Mucosa of stomach (tissue), 1 donor: Measurements from ENCODE around the gene DAB2IP.

Experiments
- H3K27me3 ChIP-seq: one replicate; pipeline ENCODE4 v1.7.0; 2013; ENCODE audit warnings: mild to moderate bottlenecking, low read length; ENCODE audit not compliant: control insufficient read depth, insufficient read depth
- H3K36me3 ChIP-seq: one replicate; pipeline ENCODE4 v1.7.0; 2013; ENCODE audit warnings: low read length; ENCODE audit not compliant: control insufficient read depth, insufficient read depth
- H3K4me1 ChIP-seq: one replicate; pipeline ENCODE4 v1.7.0; 2013; ENCODE audit warnings: mild to moderate bottlenecking, low read length; ENCODE audit not compliant: control insufficient read depth, insufficient read depth
- H3K4me3 ChIP-seq: one replicate; pipeline ENCODE4 v1.7.0; 2013; ENCODE audit warnings: low read length
- H3K9ac ChIP-seq: one replicate; pipeline ENCODE4 v1.7.0; 2013; ENCODE audit warnings: mild to moderate bottlenecking, low read length, moderate library complexity
- H3K9me3 ChIP-seq: one replicate; pipeline ENCODE4 v1.7.0; 2013; ENCODE audit warnings: mild to moderate bottlenecking, low read length, moderate library complexity; ENCODE audit not compliant: control insufficient read depth
- donor health status: Pancreatic carcinoma.

The DAB2IP gene

GRCh38 chr9:121685146-121685794, 33.8 kb downstream of the DAB2IP start:
- H3K36me3 ChIP-seq, result no peaks in the 10 kb centered on the region
- H3K4me3 ChIP-seq, result no peak overlapping the region
- peaks cover 16% of the 10 kb centered on the region for H3K4me1 ChIP-seq
- H3K9ac ChIP-seq, result no peak overlapping the region
- no peaks in the 10 kb centered on the region for H3K9me3 ChIP-seq
- no peaks in the 10 kb centered on the region for H3K27me3 ChIP-seq

- H3K27me3 ChIP-seq, result no peaks in the 10 kb centered on the region
- H3K9me3 ChIP-seq, result no peaks in the 10 kb centered on the region
- H3K36me3 ChIP-seq, result no peaks in the 10 kb centered on the region
- no peak overlapping the region for H3K9ac ChIP-seq
- peaks cover 16% of the 10 kb centered on the region for H3K4me1 ChIP-seq
- H3K4me3 ChIP-seq, result no peak overlapping the region
Measured at GRCh38 chr9:121685795-121686377, 34.5 kb downstream of the DAB2IP start.

GRCh38 chr9:121686930-121687541, 35.6 kb downstream of the DAB2IP start:
- peak overlapping the region; percentile 35 for H3K9ac ChIP-seq
- peaks cover 16% of the 10 kb centered on the region for H3K4me1 ChIP-seq
- no peaks in the 10 kb centered on the region for H3K36me3 ChIP-seq
- H3K9me3 ChIP-seq, result no peaks in the 10 kb centered on the region
- no peaks in the 10 kb centered on the region for H3K27me3 ChIP-seq
- H3K4me3 ChIP-seq, result no peak overlapping the region

GRCh38 chr9:121688146-121688680, 36.8 kb downstream of the DAB2IP start:
- H3K36me3 ChIP-seq, result no peaks in the 10 kb centered on the region
- H3K4me3 ChIP-seq, result no peak overlapping the region
- no peaks in the 10 kb centered on the region for H3K27me3 ChIP-seq
- no peaks in the 10 kb centered on the region for H3K9me3 ChIP-seq
- peaks cover 28% of the 10 kb centered on the region for H3K4me1 ChIP-seq
- no peak overlapping the region for H3K9ac ChIP-seq

GRCh38 chr9:121688681-121689080, 37.2 kb downstream of the DAB2IP start:
- Histone ChIP-seq H3K9ac (no peak overlapping the region), H3K4me1 (peaks cover 32% of the 10 kb centered on the region), H3K36me3 (no peaks in the 10 kb centered on the region), H3K9me3 (no peaks in the 10 kb centered on the region), H3K4me3 (no peak overlapping the region), H3K27me3 (no peaks in the 10 kb centered on the region)

GRCh38 chr9:121689461-121690157, 38.2 kb downstream of the DAB2IP start:
- Histone ChIP-seq H3K4me1 (peaks cover 25% of the 10 kb centered on the region), H3K9ac (no peak overlapping the region), H3K4me3 (no peak overlapping the region), H3K9me3 (no peaks in the 10 kb centered on the region), H3K27me3 (no peaks in the 10 kb centered on the region), H3K36me3 (no peaks in the 10 kb centered on the region)

GRCh38 chr9:121690316-121690715, 38.9 kb downstream of the DAB2IP start:
- no peaks in the 10 kb centered on the region for H3K27me3 ChIP-seq
- H3K36me3 ChIP-seq, result no peaks in the 10 kb centered on the region
- peaks cover 25% of the 10 kb centered on the region for H3K4me1 ChIP-seq
- no peak overlapping the region for H3K9ac ChIP-seq
- no peak overlapping the region for H3K4me3 ChIP-seq
- H3K9me3 ChIP-seq, result no peaks in the 10 kb centered on the region

- Histone ChIP-seq H3K4me3 (no peak overlapping the region), H3K36me3 (no peaks in the 10 kb centered on the region), H3K9ac (no peak overlapping the region), H3K4me1 (peaks cover 25% of the 10 kb centered on the region), H3K9me3 (no peaks in the 10 kb centered on the region), H3K27me3 (no peaks in the 10 kb centered on the region)
Measured at GRCh38 chr9:121690766-121691165, 39.3 kb downstream of the DAB2IP start.

- no peaks in the 10 kb centered on the region for H3K36me3 ChIP-seq
- H3K4me1 ChIP-seq, result peaks cover 21% of the 10 kb centered on the region
- H3K4me3 ChIP-seq, result no peak overlapping the region
- no peaks in the 10 kb centered on the region for H3K9me3 ChIP-seq
- H3K9ac ChIP-seq, result no peak overlapping the region
- no peaks in the 10 kb centered on the region for H3K27me3 ChIP-seq
Measured at GRCh38 chr9:121691890-121692289, 40.5 kb downstream of the DAB2IP start.

GRCh38 chr9:121692606-121693387, 41.4 kb downstream of the DAB2IP start:
- Histone ChIP-seq H3K9ac (no peak overlapping the region), H3K27me3 (no peaks in the 10 kb centered on the region), H3K9me3 (no peaks in the 10 kb centered on the region), H3K4me3 (no peak overlapping the region), H3K36me3 (no peaks in the 10 kb centered on the region), H3K4me1 (peaks cover 16% of the 10 kb centered on the region)

GRCh38 chr9:121693388-121693670, 41.9 kb downstream of the DAB2IP start:
- H3K27me3 ChIP-seq, result peaks cover 5% of the 10 kb centered on the region
- no peak overlapping the region for H3K9ac ChIP-seq
- no peaks in the 10 kb centered on the region for H3K9me3 ChIP-seq
- H3K4me1 ChIP-seq, result peaks cover 16% of the 10 kb centered on the region
- no peaks in the 10 kb centered on the region for H3K36me3 ChIP-seq
- H3K4me3 ChIP-seq, result no peak overlapping the region
